GM12865 (cell line): Measurements from ENCODE around the gene KCNQ5.
A peak's percentile ranks its signal among the peaks of the same experiment; 100 is the strongest.

Experiments
- DNase-seq: peaks from one replicate; pipeline ENCODE4 v3.0.0; 2010; ENCODE audit warnings: low read depth
- H3K4me3 ChIP-seq: 2 replicates; pipeline ENCODE4 v1.5.1; 2011; ENCODE audit warnings: mild to moderate bottlenecking, low read depth, low read length, control low read depth
- CTCF ChIP-seq: IDR thresholded peaks from 2 replicates; pipeline ENCODE4 v1.5.1; 2011; ENCODE audit warnings: low read length, control low read depth, low read depth, inconsistent platforms; ENCODE audit not compliant: insufficient read depth; ENCODE audit errors: missing control alignments

KCNQ5 gene

GRCh38 chr6:72784581-72784980 is 162.7 kb downstream of the KCNQ5 start:
- TF ChIP-seq CTCF = no peak
- DNase-seq = no peak
- no peak overlapping the region for H3K4me3 ChIP-seq

GRCh38 chr6:72787391-72788031 is 165.6 kb downstream of the KCNQ5 start:
- DNase-seq = no peak
- no peak for TF ChIP-seq CTCF
- H3K4me3 ChIP-seq = no peak overlapping the region

- H3K4me3 ChIP-seq = no peak overlapping the region
- no peak for TF ChIP-seq CTCF
- DNase-seq = no peak
Measured at GRCh38 chr6:72788188-72788587, 166.3 kb downstream of the KCNQ5 start.

GRCh38 chr6:72789145-72789544 is 167.3 kb downstream of the KCNQ5 start:
- H3K4me3 ChIP-seq = no peak overlapping the region
- no peak for TF ChIP-seq CTCF
- DNase-seq = peak; percentile 14

- no peak overlapping the region for H3K4me3 ChIP-seq
- DNase-seq = no peak
- no peak for TF ChIP-seq CTCF
Measured at GRCh38 chr6:72792692-72793091, 170.8 kb downstream of the KCNQ5 start.

- TF ChIP-seq CTCF = no peak
- no peak overlapping the region for H3K4me3 ChIP-seq
- DNase-seq = no peak
Measured at GRCh38 chr6:72793641-72794395, 172.0 kb downstream of the KCNQ5 start.

- DNase-seq = no peak
- TF ChIP-seq CTCF = no peak
- H3K4me3 ChIP-seq = no peak overlapping the region
Measured at GRCh38 chr6:72798196-72798595, 176.3 kb downstream of the KCNQ5 start.
